ENCODE measurements around the gene PPARGC1A. TPM values are rescaled to one million over a fixed set of nuclear protein-coding genes. Genes with fewer than 3 reads are reported as not detected.

The PPARGC1A gene
- total and polyA plus RNA-seq, 2 donors (not counting 1 experiment from before 2014, with no cell fraction given), result not detected

DNA sequence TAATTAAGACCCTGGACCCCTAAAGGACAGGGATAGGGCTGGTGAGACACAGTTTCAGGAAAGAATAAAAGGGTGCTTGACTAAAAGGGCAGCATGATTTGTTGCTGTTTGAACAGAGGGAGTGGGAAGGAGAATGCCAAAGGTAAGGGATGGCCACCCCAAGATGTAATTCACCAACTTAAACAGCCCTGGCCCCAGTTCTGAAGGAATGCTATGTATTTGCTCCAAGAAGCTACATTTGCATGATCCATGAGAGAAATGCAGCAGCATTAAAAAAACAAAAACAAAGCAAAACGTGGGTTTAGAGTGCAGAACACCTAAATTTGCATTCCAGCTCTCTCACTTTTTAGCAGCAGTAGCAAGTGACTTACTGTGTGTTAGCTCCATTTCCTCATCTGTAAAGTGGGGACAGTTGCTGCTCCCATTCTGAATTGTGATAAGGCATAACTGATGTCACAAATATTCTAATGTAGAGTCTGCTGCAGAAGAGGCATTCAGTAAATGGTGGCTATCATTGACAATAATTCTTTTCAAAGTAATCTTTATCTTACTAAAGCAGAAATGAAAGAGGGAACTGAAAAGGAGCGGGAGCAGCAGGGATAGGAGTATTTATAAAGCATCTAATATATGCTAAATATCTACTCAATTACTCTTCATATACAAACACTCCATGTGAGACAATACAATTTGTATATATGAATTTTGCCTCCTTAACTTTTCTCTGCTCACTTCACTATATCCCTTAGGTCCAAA lies 115.8 kb downstream of the PPARGC1A start:
- H3K27ac ChIP-seq (ENCODE audit: low read length in 2 of 2), result no peak overlapping the region
- intact Hi-C loops (cut with micrococcal nuclease), result no loop called here
- no peak overlapping the region for H3K9ac ChIP-seq (ENCODE audit: low read length)
- H4K20me1 ChIP-seq (ENCODE audit: control insufficient read depth, insufficient read depth, low read length, poor library complexity, severe bottlenecking), result no peaks in the 10 kb centered on the region
- no peak overlapping the region for H3K4me3 Mint-ChIP-seq
- POLR2A ChIA-PET, result no interaction called here
- no peak for ATAC-seq (ENCODE audit: low read depth)
- H3K9me3 ChIP-seq (ENCODE audit: control extremely low read depth in 1 of 3, control insufficient read depth in 2 of 3, insufficient read depth in 1 of 3, low read length in 2 of 3), result peaks cover 0 to 1% (median 0%) of the 10 kb centered on the region in 3 donors
- no peak overlapping the region for H2AFZ ChIP-seq (ENCODE audit: insufficient read depth, low read depth, low read length, poor library complexity, severe bottlenecking)
- DNase-seq, result no peak
- H3K4me1 ChIP-seq (ENCODE audit: control insufficient read depth in 2 of 2, insufficient read depth in 2 of 2, low read length in 2 of 2), result no peaks in the 10 kb centered on the region
- H3K27ac Mint-ChIP-seq, result no peak overlapping the region
- no peaks in the 10 kb centered on the region for H3K36me3 ChIP-seq (replicated peaks in 1 of 2; ENCODE audit: control extremely low read depth in 1 of 2, control insufficient read depth in 1 of 2, extremely low read depth in 1 of 2, insufficient read depth in 2 of 2, low read length in 1 of 2)
- H3K4me3 ChIP-seq (ENCODE audit: control extremely low read depth in 1 of 5, extremely low read depth in 1 of 5, insufficient read depth in 1 of 5, low read depth in 2 of 5, low read length in 4 of 5), result no peak overlapping the region
- H3K27me3 Mint-ChIP-seq, result no peaks in the 10 kb centered on the region
- H3K4me1 Mint-ChIP-seq, result no peaks in the 10 kb centered on the region
- CTCF ChIA-PET, result no interaction called here
- H3K4me2 ChIP-seq (replicated peaks; ENCODE audit: low read depth, low read length, poor library complexity, severe bottlenecking), result no peak overlapping the region
- H3K79me2 ChIP-seq (ENCODE audit: control insufficient read depth, insufficient read depth, low read length), result no peaks in the 10 kb centered on the region
- H3K9me3 Mint-ChIP-seq (ENCODE audit: insufficient read depth), result peaks cover 3% of the 10 kb centered on the region
- no peak for TF ChIP-seq CTCF (IDR thresholded peaks at IDR 0.05)
- no peak for TF ChIP-seq EZH2 (IDR thresholded peaks at IDR 0.05; ENCODE audit: borderline replicate concordance, insufficient read depth, low read depth, low read length, poor library complexity, severe bottlenecking)
- WGBS (ENCODE audit: insufficient coverage), result 50% methylated on average over 1 of the region's 2 CpGs
- H3K27me3 ChIP-seq (replicated peaks in 1 of 4; ENCODE audit: control extremely low read depth in 1 of 4, control insufficient read depth in 3 of 4, insufficient read depth in 4 of 4, low read length in 3 of 4), result no peaks in the 10 kb centered on the region

DNA sequence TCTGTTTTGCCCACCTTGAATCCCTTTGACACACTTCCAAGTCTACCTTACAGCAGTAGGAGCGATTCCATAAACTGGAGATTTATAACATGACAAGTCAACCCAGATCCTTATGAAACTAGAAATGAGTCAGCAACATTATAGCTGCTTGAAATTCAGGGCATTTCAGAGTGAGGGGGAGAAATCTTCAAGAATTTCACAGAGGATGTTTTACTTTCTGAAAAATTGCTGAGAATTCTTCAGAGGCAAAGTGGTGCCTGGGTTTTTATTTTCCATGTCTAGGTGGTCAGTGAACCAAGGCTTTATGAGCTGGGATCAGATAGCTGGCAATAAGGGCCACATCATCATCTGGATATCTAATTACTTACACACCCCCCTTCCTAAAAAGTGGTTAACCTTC lies 119.8 kb downstream of the PPARGC1A start:
- H3K27ac ChIP-seq (ENCODE audit: low read length in 2 of 2), result no peak overlapping the region
- H3K4me3 ChIP-seq (ENCODE audit: control extremely low read depth in 1 of 5, extremely low read depth in 1 of 5, insufficient read depth in 1 of 5, low read depth in 2 of 5, low read length in 4 of 5), result no peak overlapping the region
- Mint-ChIP-seq H3K27me3 (no peaks in the 10 kb centered on the region), H3K27ac (no peak overlapping the region), H3K9me3 (ENCODE audit: insufficient read depth) (no peaks in the 10 kb centered on the region), H3K4me1 (no peaks in the 10 kb centered on the region), H3K4me3 (no peak overlapping the region)
- H3K9me3 ChIP-seq (ENCODE audit: control extremely low read depth in 1 of 3, control insufficient read depth in 2 of 3, insufficient read depth in 1 of 3, low read length in 2 of 3), result no peaks in the 10 kb centered on the region
- no peak for TF ChIP-seq EZH2 (IDR thresholded peaks at IDR 0.05; ENCODE audit: borderline replicate concordance, insufficient read depth, low read depth, low read length, poor library complexity, severe bottlenecking)
- TF ChIP-seq CTCF (IDR thresholded peaks at IDR 0.05), result no peak
- DNase-seq (no peak), ATAC-seq (ENCODE audit: low read depth) (no peak)
- H4K20me1 ChIP-seq (ENCODE audit: control insufficient read depth, insufficient read depth, low read length, poor library complexity, severe bottlenecking), result no peaks in the 10 kb centered on the region
- no peak overlapping the region for H2AFZ ChIP-seq (ENCODE audit: insufficient read depth, low read depth, low read length, poor library complexity, severe bottlenecking)
- no peak overlapping the region for H3K4me2 ChIP-seq (replicated peaks; ENCODE audit: low read depth, low read length, poor library complexity, severe bottlenecking)
- ChIA-PET CTCF (no interaction called here), POLR2A (no interaction called here)
- H3K4me1 ChIP-seq (ENCODE audit: control insufficient read depth in 2 of 2, insufficient read depth in 2 of 2, low read length in 2 of 2), result no peaks in the 10 kb centered on the region
- no peak overlapping the region for H3K9ac ChIP-seq (ENCODE audit: low read length)
- H3K79me2 ChIP-seq (ENCODE audit: control insufficient read depth, insufficient read depth, low read length), result no peaks in the 10 kb centered on the region
- H3K27me3 ChIP-seq (replicated peaks in 1 of 4; ENCODE audit: control extremely low read depth in 1 of 4, control insufficient read depth in 3 of 4, insufficient read depth in 4 of 4, low read length in 3 of 4), result no peaks in the 10 kb centered on the region
- intact Hi-C loops (cut with micrococcal nuclease), result no loop called here
- WGBS (ENCODE audit: insufficient coverage), result no CpG with 5 or more reads among the region's 1 CpG
- H3K36me3 ChIP-seq (replicated peaks in 1 of 2; ENCODE audit: control extremely low read depth in 1 of 2, control insufficient read depth in 1 of 2, extremely low read depth in 1 of 2, insufficient read depth in 2 of 2, low read length in 1 of 2), result no peaks in the 10 kb centered on the region

Measured in B cell (primary cell).